Activated naive CD4-positive, alpha-beta T cell treated with anti-CD3 and anti-CD28 coated beads, Interleukin-2, amount 50 U/mL, for 24 hours (primary cell): ENCODE results near the gene SETX.
A peak's percentile ranks its signal among the peaks of the same experiment; 100 is the strongest.

ENCODE experiments used
- H3K27ac Mint-ChIP-seq: one replicate; pipeline ENCODE4 v1.8.0; 2021; ENCODE audit warnings: mild to moderate bottlenecking, mixed read lengths
- H3K27me3 Mint-ChIP-seq: one replicate; pipeline ENCODE4 v1.8.0; 2021; ENCODE audit warnings: mixed read lengths
- H3K36me3 Mint-ChIP-seq: one replicate; pipeline ENCODE4 v1.8.0; 2021; ENCODE audit warnings: mixed read lengths
- H3K4me1 Mint-ChIP-seq: one replicate; pipeline ENCODE4 v1.8.0; 2021; ENCODE audit warnings: mixed read lengths
- H3K4me3 Mint-ChIP-seq: one replicate; pipeline ENCODE4 v1.8.0; 2021; ENCODE audit warnings: mild to moderate bottlenecking, mixed read lengths
- H3K9me3 Mint-ChIP-seq: one replicate; pipeline ENCODE4 v1.8.0; 2021; ENCODE audit warnings: mixed read lengths

SETX gene

DNA sequence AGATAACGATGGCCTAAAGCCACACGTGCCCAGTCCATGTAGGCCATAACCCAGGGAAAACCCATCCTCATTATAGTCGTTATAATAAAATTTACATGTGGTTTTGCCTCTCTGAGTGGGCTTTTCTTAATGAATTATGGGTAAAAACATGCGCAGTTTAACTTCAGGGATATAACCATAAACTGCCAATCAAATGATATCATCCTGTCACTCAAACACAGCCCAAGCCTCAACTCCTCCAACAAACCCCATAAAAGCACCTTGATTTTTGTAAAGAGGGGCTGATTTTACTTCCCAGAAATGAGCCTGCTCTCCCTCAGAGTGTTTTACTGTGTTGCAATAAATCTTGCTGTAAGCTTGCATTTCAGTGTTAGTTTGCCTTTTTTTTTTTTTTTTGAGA, 15.8 kb upstream of the SETX start:
- Mint-ChIP-seq H3K4me3 (no peak overlapping the region), H3K27me3 (no peaks in the 10 kb centered on the region), H3K4me1 (peaks cover 15% of the 10 kb centered on the region), H3K9me3 (no peaks in the 10 kb centered on the region), H3K36me3 (peaks cover 13% of the 10 kb centered on the region), H3K27ac (no peak overlapping the region)

DNA sequence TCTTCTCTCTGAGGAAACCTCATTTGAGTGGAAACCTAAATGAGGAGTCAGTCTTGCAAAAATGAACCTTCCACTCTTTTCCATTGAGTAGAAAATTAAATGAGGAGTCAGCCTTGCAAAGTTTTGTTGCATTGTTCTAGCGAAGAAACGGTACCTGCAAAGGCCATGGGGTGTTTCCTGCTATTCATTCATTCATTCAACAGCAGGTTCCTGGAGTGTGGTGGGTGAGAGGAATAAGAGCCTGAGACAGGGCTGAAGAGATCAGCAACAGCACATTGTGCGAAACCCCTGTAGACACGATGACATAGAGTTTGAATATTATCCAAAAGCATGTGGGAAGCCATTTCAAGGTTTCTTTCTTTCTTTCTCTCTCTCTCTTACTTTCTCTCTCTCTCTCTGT, 14.6 kb upstream of the SETX start:
- H3K36me3 Mint-ChIP-seq: peaks cover 8% of the 10 kb centered on the region
- no peaks in the 10 kb centered on the region for H3K9me3 Mint-ChIP-seq
- no peak overlapping the region for H3K27ac Mint-ChIP-seq
- peaks cover 15% of the 10 kb centered on the region for H3K4me1 Mint-ChIP-seq
- H3K27me3 Mint-ChIP-seq: no peaks in the 10 kb centered on the region
- H3K4me3 Mint-ChIP-seq: no peak overlapping the region

DNA sequence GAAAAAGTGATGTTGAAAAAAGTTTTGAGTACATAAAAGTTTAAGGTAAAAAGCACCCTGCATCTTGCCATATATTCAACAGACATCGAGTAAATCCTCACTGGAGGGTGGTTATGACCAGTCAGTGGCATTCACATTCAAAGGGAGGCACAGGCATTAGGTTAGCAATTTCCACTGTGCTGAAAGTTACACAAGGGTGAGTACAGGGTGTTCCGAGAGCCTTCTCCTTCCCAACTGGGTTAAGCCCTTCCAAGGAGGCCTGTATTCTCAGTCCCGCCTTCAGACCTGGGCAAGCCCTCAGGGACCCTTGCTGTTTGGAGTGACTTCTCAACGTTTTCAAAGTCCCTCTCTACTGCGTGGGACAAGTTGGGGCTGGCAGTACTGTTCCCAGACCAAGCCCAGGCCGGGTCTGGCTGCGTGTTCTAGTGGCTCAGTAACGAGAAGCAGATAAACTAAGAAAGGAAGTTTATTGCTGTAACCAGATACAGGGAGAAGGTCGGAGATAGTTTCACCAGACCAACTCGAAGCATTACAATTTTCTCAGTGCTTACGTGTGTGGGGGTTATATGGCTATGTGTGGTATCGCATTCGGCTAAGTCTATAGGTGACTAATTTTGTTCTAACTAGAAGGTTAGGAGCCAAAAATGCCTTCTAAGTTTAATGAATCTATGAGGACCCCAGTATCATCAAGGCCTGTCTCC, 13.0 kb upstream of the SETX start:
- Mint-ChIP-seq H3K27ac (no peak overlapping the region), H3K4me3 (no peak overlapping the region), H3K9me3 (no peaks in the 10 kb centered on the region), H3K4me1 (peaks cover 6% of the 10 kb centered on the region), H3K27me3 (no peaks in the 10 kb centered on the region), H3K36me3 (peaks cover 6% of the 10 kb centered on the region)

DNA sequence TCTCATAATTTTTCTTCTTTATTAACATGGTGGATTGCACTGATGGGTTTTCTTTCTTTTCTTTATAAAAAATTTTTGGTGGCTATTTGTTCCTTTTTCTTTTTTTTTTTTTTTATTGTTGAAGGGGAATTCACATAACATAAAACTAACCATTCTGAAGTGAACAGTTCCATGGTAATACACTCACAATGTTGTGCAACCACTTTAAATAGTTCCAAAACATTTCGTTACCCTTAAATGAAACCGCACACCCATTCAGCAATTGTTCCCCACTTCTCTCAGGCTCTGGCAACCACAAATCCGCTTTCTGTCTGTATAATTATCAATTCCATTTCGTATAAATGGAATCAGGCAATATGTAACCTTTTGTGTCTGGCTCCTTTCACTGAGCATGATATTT, 11.7 kb upstream of the SETX start:
- Mint-ChIP-seq H3K4me1 (no peaks in the 10 kb centered on the region), H3K9me3 (no peaks in the 10 kb centered on the region), H3K36me3 (no peaks in the 10 kb centered on the region), H3K27ac (no peak overlapping the region), H3K27me3 (no peaks in the 10 kb centered on the region), H3K4me3 (no peak overlapping the region)

DNA sequence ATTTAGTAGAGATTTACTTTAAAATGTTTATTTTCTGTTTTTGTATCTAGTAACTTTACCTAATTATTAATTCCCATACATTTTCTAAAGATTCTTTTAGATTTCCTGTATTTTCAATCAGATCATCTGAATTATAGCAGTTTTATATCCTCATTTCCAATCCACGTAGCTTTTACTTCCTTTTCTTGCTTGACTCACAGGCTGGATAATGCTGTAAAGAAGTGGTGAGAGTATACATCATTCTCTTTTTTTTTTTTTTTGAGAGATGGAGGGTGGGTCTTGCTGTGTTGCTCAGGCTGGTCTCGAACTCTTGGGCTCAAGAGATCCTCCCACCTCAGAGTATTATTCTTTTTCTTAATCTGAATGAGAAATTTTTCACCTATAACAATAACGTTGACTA, 11.2 kb upstream of the SETX start:
- Mint-ChIP-seq H3K4me1 (no peaks in the 10 kb centered on the region), H3K9me3 (no peaks in the 10 kb centered on the region), H3K27ac (no peak overlapping the region), H3K4me3 (no peak overlapping the region), H3K27me3 (no peaks in the 10 kb centered on the region), H3K36me3 (no peaks in the 10 kb centered on the region)

DNA sequence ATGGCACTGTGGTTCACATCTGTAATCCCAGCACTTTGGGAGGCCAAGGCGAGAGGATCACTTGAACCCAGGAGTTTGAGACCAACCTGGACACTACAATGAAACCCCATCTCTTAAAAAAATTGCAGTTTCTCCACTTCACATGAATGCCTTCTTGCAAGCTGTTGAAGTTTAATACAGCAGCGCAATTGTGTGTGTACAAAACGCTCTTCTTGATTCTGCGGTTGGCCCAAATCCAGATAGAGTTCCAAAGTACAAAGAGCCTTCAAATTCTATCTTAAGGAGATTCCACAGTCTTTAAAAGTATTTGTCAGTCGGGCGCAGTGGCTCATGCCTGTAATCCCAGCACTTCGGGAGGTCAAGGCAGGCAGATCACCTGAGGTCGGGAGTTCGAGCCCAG, 9.3 kb upstream of the SETX start:
- no peaks in the 10 kb centered on the region for H3K9me3 Mint-ChIP-seq
- H3K27me3 Mint-ChIP-seq: no peaks in the 10 kb centered on the region
- no peaks in the 10 kb centered on the region for H3K4me1 Mint-ChIP-seq
- no peak overlapping the region for H3K4me3 Mint-ChIP-seq
- H3K27ac Mint-ChIP-seq: no peak overlapping the region
- no peaks in the 10 kb centered on the region for H3K36me3 Mint-ChIP-seq

DNA sequence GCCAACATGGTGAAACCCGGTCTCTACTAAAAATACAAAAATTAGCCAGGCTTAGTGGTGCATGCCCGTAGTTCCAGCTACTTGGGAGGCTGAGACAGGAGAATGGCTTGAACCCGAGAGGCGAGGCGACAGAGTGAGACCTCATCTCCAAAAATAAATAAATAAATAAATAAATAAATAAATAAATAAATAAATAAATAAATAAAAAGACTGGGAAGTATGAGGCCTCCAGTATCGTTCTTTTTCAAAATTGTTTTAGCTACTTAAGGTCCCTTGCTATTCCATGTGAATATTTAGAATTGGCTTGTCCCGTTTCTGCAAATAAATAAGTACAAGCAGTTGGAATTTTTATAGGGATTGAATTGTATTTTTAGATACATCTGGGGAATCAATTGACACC, 3.0 kb upstream of the SETX start:
- peaks cover 8% of the 10 kb centered on the region for H3K36me3 Mint-ChIP-seq
- no peaks in the 10 kb centered on the region for H3K9me3 Mint-ChIP-seq
- no peak overlapping the region for H3K27ac Mint-ChIP-seq
- no peaks in the 10 kb centered on the region for H3K27me3 Mint-ChIP-seq
- H3K4me3 Mint-ChIP-seq: no peak overlapping the region
- H3K4me1 Mint-ChIP-seq: peaks cover 17% of the 10 kb centered on the region

DNA sequence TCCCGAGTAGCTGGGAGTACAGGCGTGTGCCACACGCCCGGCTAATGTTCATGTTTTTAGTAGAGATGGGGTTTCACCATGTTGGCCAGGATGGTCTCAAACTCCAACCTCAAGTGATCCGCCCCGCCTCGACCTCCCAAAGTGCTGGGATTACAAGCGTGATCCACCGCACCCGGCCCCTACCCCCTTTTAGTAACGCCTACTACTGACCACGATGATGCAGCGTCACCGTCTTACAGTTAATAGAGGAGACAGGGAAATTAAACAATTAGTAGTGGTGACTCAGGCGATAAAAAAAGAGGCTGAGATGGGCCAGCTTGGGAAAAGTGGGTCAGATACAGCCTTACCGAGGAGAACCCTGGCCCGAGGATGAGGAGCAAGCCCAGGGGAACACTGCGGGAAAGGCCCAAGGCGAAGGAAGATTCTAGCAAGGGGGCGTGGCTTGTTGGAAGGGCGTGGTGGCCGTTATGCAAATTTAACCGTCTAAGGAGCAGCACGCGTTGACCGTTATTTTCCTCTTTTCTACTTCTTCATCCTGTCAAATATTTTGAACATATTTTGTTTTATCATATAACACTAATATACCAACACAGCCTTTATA, 1.6 kb upstream of the SETX start:
- Mint-ChIP-seq H3K36me3 (peaks cover 15% of the 10 kb centered on the region), H3K4me3 (peak overlapping the region; percentile 62), H3K27ac (peak overlapping the region; percentile 46), H3K27me3 (no peaks in the 10 kb centered on the region), H3K9me3 (no peaks in the 10 kb centered on the region), H3K4me1 (peaks cover 30% of the 10 kb centered on the region)

DNA sequence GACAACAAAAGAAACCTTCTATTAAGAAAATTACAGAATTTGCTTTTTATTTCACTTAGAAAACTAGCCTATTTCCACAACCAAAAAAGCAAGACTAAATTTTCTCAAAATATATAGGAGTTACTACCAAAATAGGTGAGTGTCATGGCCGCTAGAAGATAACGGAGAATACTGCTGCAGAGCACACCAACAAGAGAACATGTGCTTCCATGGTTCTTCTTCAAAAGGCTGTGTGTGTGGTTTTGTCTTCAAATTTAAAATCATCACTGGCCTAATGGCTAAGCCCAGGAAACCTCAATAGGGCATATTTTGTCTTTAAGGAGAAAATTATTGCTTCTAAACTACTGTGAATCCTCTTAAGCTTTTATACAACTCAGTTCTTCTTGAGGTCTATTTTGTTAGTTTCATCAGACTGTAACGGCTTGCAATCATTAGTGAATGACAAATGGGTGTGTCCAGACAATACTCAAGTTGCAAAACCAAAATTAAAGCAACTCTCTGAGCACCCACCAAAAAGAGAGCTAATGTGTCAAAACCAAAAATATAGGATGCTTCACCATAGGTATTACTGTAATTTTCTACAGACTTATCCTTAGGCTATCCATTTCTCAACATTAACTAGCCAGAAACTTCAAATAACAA, 3.3 kb downstream of the SETX start:
- Mint-ChIP-seq H3K36me3 (peaks cover 22% of the 10 kb centered on the region), H3K4me1 (peaks cover 56% of the 10 kb centered on the region), H3K9me3 (no peaks in the 10 kb centered on the region)

DNA sequence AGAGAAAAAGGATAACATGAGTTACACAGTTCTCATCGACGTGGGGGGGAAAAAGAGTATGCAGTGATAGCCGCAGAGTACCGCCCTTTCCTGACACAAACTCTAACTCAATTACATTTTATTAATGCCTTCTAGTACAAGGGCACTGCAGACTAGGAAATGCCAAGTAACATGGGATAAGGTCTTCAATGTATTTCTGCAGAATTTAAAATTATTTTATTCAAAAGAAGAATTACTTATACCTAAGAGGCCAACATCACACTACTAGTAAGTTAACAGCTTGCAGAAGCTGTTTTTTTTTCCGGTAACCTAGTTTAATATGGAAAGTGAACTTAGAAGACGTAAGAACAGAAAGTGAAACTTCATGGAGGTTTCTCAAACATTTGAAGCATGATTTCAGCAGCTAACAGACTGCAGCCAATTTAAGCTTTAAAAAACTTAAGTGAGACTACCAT, 3.9 kb downstream of the SETX start:
- Mint-ChIP-seq H3K27me3 (no peaks in the 10 kb centered on the region), H3K9me3 (no peaks in the 10 kb centered on the region), H3K4me1 (peaks cover 61% of the 10 kb centered on the region), H3K27ac (peak overlapping the region; percentile 89), H3K4me3 (peak overlapping the region; percentile 77), H3K36me3 (peaks cover 24% of the 10 kb centered on the region)

More for the DNA sequence above, 3.3 kb downstream of the SETX start:
- Mint-ChIP-seq H3K27me3 (no peaks in the 10 kb centered on the region), H3K4me3 (peak overlapping the region; percentile 77), H3K27ac (peak overlapping the region; percentile 89)

DNA sequence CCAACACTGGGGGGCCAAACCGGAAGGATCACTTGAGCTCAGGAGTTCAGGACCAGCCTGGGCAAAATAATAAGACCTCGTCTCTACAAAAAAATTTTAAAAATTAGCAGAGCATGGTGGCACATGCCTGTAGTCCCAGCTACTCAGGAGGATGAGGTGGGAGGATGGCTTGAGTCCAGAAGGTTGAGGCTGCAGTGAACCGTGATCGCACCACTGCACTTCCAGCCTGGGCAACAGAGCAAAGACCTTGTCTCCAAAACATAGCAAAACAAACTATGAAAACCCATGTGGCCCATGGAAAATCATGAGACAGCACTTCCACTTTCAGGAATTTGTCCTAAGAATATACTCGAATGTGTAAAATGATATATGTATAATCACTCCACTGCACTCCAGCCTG, 6.1 kb downstream of the SETX start:
- no peaks in the 10 kb centered on the region for H3K9me3 Mint-ChIP-seq
- H3K27ac Mint-ChIP-seq: peak overlapping the region; percentile 93
- H3K27me3 Mint-ChIP-seq: no peaks in the 10 kb centered on the region
- H3K4me1 Mint-ChIP-seq: peaks cover 54% of the 10 kb centered on the region
- H3K4me3 Mint-ChIP-seq: peak overlapping the region; percentile 11
- peaks cover 26% of the 10 kb centered on the region for H3K36me3 Mint-ChIP-seq

DNA sequence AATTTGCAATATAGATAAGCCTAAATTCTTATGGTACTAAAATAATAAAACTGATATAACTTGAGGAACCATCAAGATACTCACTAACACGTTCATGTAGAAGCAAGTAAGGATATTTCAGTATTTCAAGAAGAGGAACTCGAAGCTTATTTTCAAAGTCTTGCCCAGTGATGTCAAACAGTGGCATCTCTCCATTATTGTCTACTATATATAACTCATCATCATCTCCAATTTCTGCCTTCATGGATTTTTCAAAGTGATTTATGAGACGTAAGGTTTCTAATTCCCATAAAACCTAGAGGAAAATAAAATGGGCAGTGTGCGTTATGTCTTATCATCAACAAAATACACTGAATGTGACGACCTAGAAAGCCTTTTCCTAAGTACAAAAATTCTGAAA, 8.6 kb downstream of the SETX start:
- H3K27me3 Mint-ChIP-seq: no peaks in the 10 kb centered on the region
- peaks cover 20% of the 10 kb centered on the region for H3K36me3 Mint-ChIP-seq
- H3K27ac Mint-ChIP-seq: peak overlapping the region; percentile 17
- peaks cover 38% of the 10 kb centered on the region for H3K4me1 Mint-ChIP-seq
- H3K9me3 Mint-ChIP-seq: no peaks in the 10 kb centered on the region
- H3K4me3 Mint-ChIP-seq: no peak overlapping the region

DNA sequence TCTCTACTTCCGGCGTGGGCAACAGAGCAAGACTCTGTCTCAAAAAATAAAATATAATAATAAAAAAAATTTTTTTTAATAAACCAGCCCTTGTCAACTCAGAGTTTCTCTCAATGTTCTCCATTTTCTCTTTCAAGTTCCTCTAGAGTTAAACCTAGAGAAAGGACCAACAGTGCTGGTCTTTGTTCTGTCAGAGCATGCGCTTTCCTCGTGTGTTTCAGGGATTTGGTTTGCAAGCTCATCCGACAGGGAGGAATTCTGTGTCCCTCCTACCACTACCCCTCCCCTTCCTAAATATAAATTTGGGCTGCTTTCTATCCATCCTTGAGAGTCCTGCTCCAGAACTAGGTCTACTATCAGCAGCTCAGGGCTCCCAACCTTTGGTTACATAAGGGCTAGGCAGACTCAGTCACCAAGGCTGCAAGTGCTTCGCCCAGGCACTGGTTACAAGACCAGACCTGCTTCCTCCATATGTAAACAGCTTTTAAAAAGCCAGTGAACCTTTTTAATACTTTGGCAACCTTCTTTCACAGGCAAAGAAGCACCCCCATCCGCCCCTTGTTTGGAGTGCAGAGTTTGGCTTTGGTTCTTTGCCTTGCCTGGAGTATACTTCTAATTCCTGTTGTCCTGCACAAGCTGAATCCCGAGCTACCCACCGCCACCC, 13.5 kb downstream of the SETX start:
- Mint-ChIP-seq H3K9me3 (no peaks in the 10 kb centered on the region), H3K27me3 (no peaks in the 10 kb centered on the region), H3K4me1 (peaks cover 27% of the 10 kb centered on the region), H3K27ac (no peak overlapping the region), H3K36me3 (peaks cover 26% of the 10 kb centered on the region), H3K4me3 (no peak overlapping the region)

DNA sequence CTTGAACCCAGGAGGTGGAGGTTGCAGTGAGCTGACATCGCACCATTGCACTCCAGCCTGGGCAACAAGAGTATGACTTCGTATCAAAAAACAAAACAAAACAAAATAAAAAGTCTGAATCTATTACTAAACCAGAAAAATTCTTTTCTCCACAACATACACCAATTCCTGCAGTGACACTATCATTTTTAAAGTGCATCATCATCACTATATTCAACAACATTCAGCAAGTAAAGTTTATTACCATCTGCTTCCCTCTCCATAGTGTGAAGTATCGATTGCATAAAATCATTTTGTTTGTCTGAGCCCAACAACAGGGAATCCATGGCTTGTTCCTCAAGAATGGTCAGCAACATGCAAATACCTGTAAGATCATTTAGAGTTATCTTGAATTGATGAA, 20.4 kb downstream of the SETX start:
- Mint-ChIP-seq H3K9me3 (peaks cover 3% of the 10 kb centered on the region), H3K36me3 (peaks cover 39% of the 10 kb centered on the region), H3K4me3 (no peak overlapping the region), H3K27me3 (no peaks in the 10 kb centered on the region), H3K27ac (peak overlapping the region; percentile 47), H3K4me1 (peaks cover 23% of the 10 kb centered on the region)

DNA sequence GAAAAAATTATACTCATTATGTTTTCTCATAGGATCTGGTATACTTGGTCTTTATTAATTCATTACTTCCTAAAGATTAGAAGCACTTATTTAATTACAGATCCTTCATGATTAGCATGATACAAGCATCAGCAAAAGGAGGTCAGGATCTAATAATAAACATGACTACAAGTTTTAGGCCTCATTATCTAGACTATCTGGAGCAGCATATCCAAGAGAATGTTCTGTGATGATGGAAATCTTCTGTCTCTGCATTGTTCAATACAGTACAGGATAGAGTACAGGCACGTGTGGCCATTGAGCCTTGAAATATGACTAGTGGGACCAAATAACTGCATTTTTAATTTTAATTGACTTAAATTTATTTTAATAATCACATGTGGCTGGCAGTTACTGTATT, 21.2 kb downstream of the SETX start:
- Mint-ChIP-seq H3K36me3 (peaks cover 46% of the 10 kb centered on the region), H3K4me1 (peaks cover 25% of the 10 kb centered on the region), H3K4me3 (no peak overlapping the region), H3K9me3 (peaks cover 7% of the 10 kb centered on the region), H3K27me3 (no peaks in the 10 kb centered on the region), H3K27ac (no peak overlapping the region)

DNA sequence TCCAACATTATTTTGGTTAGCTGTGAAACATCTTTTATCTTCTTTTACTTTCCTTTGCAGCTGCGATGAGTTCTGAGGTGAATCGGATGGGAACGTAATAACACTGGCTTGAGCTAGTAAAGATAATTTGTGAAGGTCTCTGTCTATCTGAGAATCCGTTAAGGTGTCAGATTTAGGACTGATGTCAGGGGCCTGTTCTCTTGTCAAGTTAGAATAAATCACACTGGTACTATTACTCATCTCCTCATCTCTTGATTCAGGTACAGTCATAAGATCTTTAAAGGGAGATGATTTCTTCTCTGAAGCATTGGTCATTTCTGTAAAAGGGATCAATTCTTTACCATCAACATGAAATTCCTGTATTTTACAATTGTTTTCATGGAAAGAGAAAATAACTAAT, 26.2 kb downstream of the SETX start:
- H3K27ac Mint-ChIP-seq: peak overlapping the region; percentile 82

More for the DNA sequence above, 26.2 kb downstream of the SETX start:
- H3K4me3 Mint-ChIP-seq: no peak overlapping the region
- H3K36me3 Mint-ChIP-seq: peaks cover 55% of the 10 kb centered on the region
- H3K4me1 Mint-ChIP-seq: peaks cover 53% of the 10 kb centered on the region
- peaks cover 16% of the 10 kb centered on the region for H3K9me3 Mint-ChIP-seq
- H3K27me3 Mint-ChIP-seq: no peaks in the 10 kb centered on the region
